Renal cortical epithelial cell (primary cell): ENCODE measurements around the gene ZMYM3. TPM values are rescaled to one million over a fixed set of nuclear protein-coding genes. Genes with fewer than 3 reads are reported as not detected.
"Not testable (repeated sequence)": the region's sequence is repeated elsewhere in the genome, so short reads cannot be mapped to it uniquely, and the experiment has no call there.

Source experiments
- DNase-seq: peaks from one replicate; pipeline ENCODE4 v3.0.0-alpha.2; 2011; ENCODE audit warnings: low read depth
- total RNA-seq: library from RNA; depleted of rRNA; stranded (reverse); fragments of >200 nt; gene quantifications from 2 replicates; pipeline ENCODE4 v1.2.3, GENCODE V29; 2014

The ZMYM3 gene
- total RNA-seq = 11.3 and 25.1 TPM in 2 replicates

DNA sequence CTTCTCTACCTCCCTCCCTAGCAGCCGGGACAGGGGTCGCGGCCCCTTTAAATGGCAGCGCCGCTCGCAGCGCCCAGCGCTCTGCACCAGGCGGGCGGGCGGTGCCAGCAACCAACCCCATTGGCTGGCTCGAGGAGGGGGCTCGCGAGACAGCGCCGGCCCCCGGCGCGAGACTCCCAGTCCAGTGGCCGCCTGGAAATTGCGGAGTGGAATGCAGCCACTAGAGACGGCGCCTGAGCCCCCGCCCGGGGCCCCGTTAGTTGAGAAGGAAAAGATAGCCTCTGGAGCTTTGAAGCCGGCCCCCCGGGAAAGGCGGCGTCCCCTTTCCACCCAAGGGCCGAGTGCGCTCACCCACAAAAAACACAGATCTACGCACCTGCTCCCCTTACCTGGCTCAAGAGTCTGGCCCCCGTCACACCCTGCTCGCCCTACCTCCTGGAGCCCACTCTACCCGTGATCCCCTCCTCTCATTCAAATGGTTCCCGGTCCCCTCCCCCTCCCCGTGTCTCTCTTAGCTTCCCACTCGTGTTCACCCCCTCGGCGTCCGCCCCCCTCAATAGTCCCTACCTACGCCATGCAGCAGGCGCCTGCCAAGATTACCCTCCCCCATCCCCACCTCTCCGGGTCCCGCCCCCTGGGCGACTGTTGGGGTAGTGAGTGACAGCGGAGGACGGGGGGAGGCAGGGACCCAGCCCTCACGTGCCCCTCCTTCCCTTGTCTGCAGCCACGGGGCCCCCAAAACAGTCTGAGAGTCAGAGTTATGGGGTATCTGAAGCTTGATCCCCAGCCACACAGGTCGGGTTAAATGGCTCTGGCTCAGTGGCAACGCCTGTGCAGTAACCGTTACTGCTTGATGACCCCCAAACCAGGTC is at the start of gene ZMYM3:
Gene ZMYM3 (minus strand): TSS at position 49 of the 872 bp plus-strand sequence. CDS start 885 bp downstream, outside the sequence.
- peak; percentile 44 for DNase-seq

DNA sequence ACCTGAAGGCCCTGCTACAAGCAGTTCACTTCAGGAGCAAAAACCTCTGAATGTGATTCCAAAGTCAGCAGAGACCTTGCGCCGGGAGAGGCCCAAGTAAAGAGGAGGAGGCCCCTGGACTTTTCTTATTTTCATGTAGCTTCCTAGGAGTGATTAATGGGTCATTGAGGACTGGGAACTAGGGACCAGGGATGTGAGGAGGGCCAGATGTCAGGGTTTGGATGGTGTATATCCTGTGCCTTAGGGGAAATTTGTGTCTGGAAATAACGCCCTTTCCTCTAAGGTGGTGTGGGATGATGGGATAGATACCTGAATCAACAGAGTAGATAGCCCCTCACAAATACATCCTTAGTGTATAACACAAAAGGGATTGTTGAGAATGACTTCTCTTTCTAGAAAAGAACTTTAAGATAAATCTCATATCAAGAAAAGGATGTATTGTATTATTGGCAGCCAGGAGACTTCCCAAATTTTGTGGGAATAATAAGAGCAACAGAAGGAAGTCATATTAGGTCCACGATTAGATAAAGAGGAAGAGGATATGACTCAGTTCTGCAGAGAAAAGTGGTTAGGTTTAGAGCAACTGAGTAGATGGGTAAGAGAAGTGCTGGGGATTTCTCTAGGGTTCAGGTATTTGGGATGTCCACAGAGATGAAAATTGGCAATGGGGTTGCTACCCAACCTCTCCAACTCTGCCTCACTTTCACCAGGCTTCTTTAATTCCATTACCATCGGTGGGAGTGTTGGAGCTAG is 48.7 kb upstream of the ZMYM3 start:
- DNase-seq = no peak

DNA sequence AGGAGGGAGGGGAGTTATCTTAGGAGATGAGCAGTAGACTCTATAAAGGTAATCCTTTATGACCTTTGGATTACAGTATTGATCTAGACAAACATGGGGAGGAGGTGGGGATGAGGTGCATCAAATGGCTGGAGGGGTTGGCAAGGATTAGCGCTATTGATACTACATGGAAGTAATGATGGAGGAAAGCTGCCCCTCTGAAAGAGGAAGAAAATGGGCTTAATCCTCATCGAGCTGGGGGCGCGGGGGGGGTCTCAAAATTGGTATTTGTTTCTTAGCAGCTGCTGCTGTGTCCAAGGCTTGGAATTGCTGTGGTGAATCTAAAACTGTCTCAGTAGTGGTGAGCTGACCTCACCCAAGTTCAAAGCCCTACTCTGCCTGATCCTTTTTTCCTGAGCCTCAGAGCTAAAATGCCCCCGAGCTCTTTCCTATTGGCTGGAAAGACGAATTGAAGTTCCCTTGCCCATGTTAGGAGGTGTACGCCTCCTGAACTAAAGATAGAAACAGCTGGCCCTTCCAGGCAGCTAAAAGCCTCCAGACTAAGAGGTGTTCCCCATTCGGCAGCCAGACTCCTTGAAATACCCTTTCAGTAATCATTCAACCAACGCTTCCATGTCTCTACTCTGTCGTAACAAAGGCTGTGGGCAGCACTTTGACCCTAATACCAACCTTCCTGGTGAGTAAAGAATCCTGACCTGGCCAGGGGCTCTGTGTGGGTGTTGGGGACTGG is 47.4 kb upstream of the ZMYM3 start, which contains the start of gene ITGB1BP2:
Gene ITGB1BP2 (plus strand): TSS at position 556 of the 730 bp plus-strand sequence. CDS start 57 bp downstream, at position 613.
- peak; percentile 78 for DNase-seq

GRCh38 chrX:71300495-71300894 is 46.6 kb upstream of the ZMYM3 start:
- not testable (repeated sequence) for DNase-seq

DNA sequence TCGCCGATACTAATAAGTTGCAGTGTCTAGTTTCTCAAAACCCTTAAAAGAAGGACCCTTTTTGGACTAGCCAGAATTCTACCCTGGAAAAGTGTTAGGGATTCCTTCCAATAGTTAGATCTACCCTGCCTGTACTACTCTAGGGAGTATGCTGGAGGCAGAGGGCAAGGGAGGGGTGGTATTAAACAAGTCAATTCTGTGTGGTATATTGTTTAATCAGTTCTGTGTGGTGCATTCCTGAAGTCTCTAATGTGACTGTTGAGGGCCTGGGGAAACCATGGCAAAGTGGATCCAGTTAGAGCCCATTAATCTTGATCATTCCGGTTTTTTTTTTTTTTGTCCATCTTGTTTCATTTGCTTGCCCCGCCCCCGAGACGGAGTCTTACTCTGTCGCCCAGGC is 46.1 kb upstream of the ZMYM3 start:
- DNase-seq = not testable (repeated sequence)

DNA sequence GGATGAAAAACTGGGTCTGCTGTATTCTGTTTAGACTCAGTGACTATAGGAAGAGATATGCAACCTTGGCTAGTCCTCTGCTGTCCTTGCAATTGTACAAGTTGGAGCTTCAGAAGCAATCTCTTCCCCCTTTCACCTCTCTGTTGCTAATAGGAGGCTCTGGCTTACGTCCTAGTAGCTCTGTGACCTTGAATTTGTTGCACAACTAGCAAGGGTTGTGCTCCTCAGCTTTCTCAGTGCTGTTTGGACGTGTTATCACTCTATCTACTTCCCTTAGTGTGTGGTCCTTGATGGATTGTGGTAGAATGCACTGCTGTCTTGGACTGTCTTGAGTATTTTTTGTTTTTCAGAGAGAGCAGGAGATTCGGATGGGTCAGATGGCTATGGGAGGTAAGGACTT is 44.2 kb upstream of the ZMYM3 start:
- DNase-seq = no peak

- no peak for DNase-seq
These were observed 42.9 kb upstream of the ZMYM3 start for GRCh38 chrX:71296806-71297205.

- DNase-seq = no peak
These were observed 38.9 kb upstream of the ZMYM3 start for GRCh38 chrX:71292669-71293365.

- no peak for DNase-seq
These were observed 37.4 kb upstream of the ZMYM3 start for GRCh38 chrX:71291381-71291780.

- no peak for DNase-seq
These were observed 32.0 kb upstream of the ZMYM3 start for GRCh38 chrX:71285929-71286328.

GRCh38 chrX:71283403-71284143 is 29.6 kb upstream of the ZMYM3 start, which contains the start of gene NONO:
TSS of gene NONO (plus strand) at chrX:71283635. CDS start at chrX:71290638, 7,003 bp downstream.
- DNase-seq = peak; percentile 96

- DNase-seq = peak; percentile 73
These were observed 28.8 kb upstream of the ZMYM3 start for GRCh38 chrX:71282514-71283402.

DNA sequence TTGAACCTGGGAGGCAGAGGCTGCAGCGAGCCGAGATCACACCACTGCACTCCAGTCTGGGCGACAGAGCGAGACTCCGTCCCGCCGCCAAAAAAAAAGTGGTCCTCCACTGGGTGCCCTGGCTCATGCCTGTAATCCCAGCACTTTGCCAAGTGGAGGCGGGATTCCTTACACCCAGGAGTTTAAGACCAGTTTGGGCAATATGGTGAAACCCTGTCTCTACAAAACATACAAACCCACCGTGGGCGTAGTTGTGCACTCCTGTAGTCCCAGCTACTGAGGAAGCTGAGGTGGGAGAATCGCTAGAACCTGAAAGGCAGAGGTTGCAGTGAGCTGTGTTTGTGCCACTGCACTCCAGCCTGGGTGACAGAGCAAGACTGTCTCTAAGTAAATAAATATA is 27.4 kb upstream of the ZMYM3 start:
- DNase-seq = not testable (repeated sequence)

- DNase-seq = not testable (repeated sequence)
These were observed 18.4 kb upstream of the ZMYM3 start for GRCh38 chrX:71272313-71272712.

- DNase-seq = no peak
These were observed 16.0 kb upstream of the ZMYM3 start for GRCh38 chrX:71269801-71270395.

DNA sequence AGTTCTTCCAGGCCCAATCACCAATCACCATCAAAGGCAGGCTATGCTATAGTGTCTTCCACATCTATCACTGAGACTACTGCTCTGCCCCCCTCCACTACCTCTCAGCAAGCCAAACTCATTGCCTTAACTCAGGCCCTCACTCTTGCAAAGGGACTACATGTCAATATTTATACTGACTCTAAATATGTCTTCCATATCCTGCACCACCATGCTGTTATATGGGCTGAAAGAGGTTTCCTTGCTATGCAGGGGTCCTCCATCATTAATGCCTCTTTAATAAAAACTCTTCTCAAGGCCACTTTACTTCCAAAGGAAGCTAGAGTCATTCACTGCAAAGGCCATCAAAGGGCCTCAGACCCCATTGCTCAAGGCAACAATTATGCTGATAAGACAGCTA is 14.7 kb upstream of the ZMYM3 start:
- DNase-seq = not testable (repeated sequence)

DNA sequence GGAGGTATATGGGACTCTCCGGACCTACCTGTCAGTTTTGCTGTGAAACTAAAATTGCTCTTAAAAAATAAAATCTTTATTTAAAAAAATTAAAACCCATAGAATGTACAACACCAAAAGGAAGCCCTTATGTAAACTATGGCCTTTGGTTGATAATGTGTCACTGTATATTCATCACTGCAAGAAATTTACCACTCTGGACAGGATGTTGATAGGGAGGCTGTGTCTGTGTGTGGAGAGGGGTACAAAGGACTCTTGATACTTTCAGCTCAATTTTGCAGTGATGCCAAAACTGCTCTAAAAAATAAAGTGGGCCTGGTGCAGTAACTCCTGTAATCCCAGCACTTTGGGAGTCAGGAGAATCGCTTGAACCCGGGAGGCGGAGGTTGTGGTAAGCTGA is 2.9 kb upstream of the ZMYM3 start:
- no peak for DNase-seq

DNA sequence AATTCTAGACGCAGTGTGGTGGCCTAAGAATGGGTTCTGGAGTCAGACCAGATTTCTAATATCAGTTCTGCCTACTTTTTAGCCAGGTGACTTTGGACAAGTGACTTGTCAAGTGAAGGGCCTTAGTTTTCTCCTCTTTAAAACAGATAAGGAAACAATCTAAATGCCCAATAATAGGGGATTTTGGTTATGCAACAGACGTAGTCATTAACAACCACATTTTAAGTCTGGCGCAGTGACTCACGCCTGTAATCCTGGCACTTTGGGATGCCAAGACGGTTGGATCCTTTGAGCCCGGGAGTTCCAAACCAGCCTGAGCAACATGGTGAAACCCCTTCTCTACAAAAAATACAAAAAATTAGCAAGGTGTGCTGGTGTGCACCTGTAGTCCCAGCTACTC is 2.1 kb upstream of the ZMYM3 start:
- no peak for DNase-seq
